GM19468 (cell line): Measurements from ENCODE around the gene UCP1.
"Not testable (repeated sequence)": the region's sequence is repeated elsewhere in the genome, so short reads cannot be mapped to it uniquely, and the experiment has no call there.

ENCODE experiments used
- ATAC-seq: cut with Tn5 transposase; IDR thresholded peaks from one replicate; pipeline ENCODE4 v1.9.1; 2021; ENCODE audit warnings: mild to moderate bottlenecking, moderate library complexity, moderate number of reproducible peaks; ENCODE audit not compliant: unreplicated experiment; ENCODE audit errors: extremely low read depth

UCP1 gene

DNA sequence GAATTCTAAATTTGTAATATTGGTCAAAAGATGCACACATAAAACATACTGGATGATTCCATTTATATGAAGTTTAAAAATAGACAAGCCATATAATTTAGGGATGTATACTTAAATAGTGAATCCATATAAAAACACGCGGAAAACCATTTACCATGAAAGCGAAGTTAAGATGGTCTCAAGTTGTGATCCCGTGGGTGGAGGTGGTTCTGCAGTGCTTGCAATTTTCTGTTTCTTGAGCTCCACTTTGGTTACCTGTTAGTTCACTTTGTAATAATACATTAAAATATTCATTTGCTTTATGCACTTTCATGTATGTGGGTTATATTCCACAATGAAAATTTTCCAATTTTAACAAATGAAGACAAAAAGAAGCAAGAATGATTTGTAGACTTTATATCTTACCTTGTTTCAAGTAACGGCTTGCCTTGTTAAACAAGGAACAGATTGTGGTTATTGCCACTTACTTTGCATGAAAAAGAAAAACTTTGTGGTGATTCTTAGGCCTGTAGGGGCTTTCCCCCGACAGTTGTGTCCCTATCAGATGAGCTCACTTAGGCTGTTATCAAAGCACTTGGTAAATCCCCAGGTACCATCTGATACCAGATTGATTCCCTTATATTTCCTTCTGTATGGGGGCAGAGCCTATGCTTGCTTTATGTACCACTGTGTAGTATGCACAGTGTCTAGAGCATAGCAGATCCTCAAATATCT is 12.2 kb downstream of the UCP1 start:
- ATAC-seq, result peak; percentile 100

DNA sequence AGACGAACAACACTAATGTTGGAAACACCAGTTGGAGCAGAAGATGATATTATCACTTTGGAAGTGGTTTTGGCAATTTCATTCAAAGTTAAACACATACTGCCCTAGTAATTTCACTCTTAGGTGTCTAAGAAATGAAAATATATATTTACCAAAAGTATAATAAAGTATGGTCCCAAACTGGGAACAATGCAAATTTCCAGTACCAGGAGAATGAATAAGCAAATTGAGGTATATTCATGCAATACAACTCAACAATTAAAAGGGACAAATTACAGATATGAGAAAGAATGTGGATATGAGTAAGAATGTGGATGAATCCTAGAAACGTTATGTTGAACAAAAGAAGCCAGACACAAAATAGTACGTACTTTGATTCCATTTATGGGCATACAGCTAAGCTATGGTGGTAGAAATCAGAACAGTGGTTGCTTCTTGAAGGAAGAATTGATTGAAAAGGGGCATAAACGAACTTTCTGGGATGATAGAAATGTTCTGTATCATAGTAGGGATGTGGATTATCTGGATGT is 34.7 kb downstream of the UCP1 start:
- ATAC-seq, result no peak

DNA sequence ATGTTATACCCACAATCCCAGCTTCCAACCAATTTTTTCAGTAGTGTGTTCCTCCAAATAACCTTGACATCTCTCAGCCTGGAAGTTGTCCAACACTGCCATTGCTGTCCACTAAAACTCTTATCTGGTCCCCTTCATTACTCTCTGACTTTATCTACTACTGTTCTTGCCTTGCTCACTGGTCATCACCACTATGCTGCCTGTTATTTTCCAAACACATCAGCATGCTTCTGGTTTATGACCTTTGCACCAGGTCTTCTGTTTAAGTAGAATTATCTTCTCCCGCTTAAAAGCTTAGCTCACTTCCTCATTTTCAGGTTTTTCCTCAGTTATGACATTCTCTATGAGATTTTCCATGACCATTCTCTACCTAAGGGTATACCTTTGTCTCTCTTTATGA is 39.3 kb downstream of the UCP1 start:
- no peak for ATAC-seq

DNA sequence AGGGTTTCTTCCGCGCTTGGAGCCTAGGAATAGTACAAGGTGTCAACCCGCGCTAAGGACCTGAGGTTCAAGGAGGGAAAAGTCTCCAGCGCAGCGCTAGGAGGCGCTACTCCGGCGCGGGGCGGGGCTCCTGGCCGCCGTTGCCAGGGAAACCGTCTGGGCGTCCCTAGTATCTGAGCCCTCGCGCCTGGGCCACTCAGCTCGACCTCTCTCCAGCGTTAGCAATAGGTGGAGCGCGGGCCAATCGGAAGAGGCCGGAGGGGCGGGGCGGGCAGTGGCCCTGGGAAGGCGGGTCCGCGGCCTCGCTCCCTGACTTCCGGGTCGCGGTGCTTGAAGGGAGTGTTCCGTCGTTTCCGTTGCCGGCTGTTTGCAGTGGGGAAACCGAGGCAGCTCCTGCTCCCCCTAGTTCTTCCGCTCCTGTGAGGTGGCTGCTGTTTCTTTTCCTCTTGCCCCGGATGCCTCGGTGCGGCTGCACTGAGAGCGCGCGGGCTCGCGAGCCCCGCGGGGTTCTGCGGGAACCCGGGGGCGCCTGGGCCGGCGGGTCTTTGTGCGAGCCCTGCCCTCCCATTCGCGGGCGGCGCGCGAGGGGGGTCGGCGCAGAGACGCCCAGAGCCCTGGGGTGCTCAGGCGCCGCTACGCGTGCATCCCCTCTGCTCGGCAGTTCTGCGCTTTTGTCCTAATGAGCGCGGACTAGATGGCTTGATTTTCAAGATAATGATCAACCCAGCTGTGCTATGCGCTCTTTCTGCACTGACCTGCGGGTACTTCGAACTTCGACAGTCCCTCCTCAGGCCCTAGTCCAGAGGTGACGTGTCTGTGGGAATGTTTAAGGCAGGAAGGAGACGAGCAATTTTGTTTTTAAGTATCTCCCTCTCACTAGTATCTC is 44.7 kb downstream of the UCP1 start, which contains the start of gene ELMOD2:
TSS of gene ELMOD2 (plus strand) at position 312 of the 886 bp plus-strand sequence. CDS start 1,261 bp downstream, outside the sequence.
- peak; percentile 100 for ATAC-seq

DNA sequence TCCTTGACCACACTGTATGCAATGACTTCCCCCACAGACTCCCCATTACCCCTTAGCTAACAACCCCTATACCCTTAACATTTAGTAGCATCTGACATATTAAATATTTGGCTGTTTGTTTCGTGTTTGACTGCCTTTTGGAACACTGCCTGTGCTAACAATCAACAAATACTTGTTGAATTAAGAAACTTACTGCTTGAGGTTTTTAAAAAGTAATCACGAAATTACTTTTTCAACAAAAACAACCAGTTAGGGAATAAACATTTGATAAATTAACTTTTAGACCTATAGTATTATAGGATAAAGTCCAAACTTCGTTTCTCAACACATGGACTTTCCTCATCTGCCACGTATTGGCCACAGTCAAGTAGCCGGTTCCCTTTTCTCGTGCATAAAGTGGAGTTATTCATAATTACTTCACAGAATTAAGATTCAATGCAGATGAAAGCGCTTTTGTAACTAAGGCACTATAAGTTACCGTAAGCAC is 45.3 kb downstream of the UCP1 start:
- no peak for ATAC-seq

DNA sequence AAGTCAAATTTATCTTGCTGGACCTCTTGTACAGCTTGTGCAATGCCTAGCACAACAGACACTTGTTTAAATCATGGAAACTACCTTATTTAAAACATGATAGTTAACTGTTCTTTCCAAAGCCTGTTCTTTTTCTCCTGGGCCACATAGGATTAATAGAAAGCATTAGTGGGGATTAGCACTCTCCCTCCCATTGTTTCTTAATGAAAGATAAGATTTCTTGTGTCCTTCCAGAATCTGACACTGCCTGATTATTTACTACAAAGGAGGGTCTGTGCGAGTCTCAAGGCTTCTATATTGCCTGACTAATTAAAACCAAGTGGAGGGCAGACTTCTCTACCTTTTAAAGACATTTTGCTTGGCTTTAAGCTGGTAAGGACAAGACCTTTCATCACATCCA is 53.3 kb downstream of the UCP1 start:
- no peak for ATAC-seq

DNA sequence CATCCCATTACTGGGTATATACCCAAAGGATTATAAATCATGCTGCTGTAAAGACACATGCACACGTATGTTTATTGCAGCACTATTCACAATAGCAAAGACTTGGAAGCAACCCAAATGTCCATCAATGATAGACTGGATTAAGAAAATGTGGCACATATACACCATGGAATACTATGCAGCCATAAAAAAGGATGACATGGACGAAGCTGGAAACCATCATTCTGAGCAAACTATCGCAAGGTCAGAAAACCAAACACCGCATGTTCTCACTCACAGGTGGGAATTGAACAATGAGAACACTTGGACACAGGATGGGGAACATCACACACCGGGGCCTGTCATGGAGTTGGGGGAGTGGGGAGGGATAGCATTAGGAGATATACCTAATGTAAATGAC is 55.0 kb downstream of the UCP1 start:
- not testable (repeated sequence) for ATAC-seq
